Diencephalon (tissue), 1 donor: ENCODE results near the gene TMEM19. TPM values are rescaled to one million over a fixed set of nuclear protein-coding genes. Genes with fewer than 3 reads are reported as not detected.

Source experiments
- small RNA-seq: library from RNA; depleted of rRNA; stranded (forward); fragments of <200 nt; gene quantifications from one replicate; pipeline ENCODE3, GENCODE V24; 2014
- total RNA-seq: library from RNA; depleted of rRNA; stranded (reverse); fragments of >200 nt; gene quantifications from one replicate; pipeline ENCODE4 v1.2.3, GENCODE V29; 2014

TMEM19 gene
- total RNA-seq: 54.4 TPM

GRCh38 chr12:71685914-71686657 lies at the start of gene TMEM19:
TSS of gene TMEM19 (plus strand) at chr12:71686082. CDS start at chr12:71686681, 599 bp downstream.

DNA sequence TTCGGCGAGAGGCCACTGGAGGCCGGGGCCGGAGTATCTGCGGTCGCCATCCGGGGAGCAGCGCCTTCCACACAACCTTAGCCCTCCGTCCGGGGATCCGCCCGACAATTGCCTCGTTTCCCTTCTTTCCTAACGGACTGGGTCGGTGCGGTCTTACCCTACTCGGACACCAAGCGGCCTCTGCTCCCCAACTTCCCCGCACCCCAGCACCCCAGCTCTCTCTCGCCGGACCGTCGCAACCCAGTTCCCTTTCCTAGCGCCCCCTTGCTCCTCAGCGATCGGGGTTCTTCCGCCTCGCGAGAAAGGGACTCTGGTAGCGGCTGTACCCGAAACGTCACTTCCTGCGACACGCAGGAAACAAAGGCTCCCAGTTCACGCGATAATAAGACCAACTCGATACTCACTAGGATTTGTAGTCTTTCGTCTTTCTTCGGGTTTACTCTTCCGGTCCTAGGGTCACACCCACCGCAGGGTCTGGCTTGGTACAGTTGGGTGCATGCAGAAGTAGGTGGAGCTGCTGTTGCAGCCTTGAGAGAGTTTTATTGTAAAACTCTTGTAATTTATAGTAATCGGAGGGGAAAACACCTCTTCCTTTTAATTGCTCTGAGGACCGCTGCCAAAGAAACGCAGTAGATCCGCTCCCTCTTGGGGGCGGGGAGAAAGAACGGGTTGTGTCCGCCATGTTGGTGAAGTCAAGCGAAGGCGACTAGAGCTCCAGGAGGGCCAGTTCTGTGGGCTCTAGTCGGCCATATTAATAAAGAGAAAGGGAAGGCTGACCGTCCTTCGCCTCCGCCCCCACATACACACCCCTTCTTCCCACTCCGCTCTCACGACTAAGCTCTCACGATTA lies 22.1 kb upstream of the TMEM19 start, which contains the start of the genes THAP2 and ZFC3H1:
THAP2 (plus strand) TSS at position 741 of the 850 bp plus-strand sequence. CDS start 209 bp downstream, outside the sequence.
ZFC3H1 (minus strand) TSS at position 288 of the 850 bp plus-strand sequence; CDS start at position 50, 238 bp downstream.

Small RNA genes lying within 50 kb of the gene (small RNA-seq; reads per million reads assigned to genes)
- not detected for gene RF00560

Other genes starting within 250 kb of the TMEM19 start
- gene LGR5, start 246.3 kb upstream of the TMEM19 start, total RNA-seq: 1.6 TPM
- 47.5 TPM for gene ZFC3H1, start 22.2 kb upstream of the TMEM19 start, total RNA-seq
- 27.5 TPM for gene THAP2, start 21.8 kb upstream of the TMEM19 start, total RNA-seq
- gene RAB21, start 68.8 kb downstream of the TMEM19 start, total RNA-seq: 24.2 TPM
- gene TBC1D15, start 153.7 kb downstream of the TMEM19 start, total RNA-seq: 34.8 TPM